ENCODE measurements around the gene RAB8B.

The RAB8B gene

DNA sequence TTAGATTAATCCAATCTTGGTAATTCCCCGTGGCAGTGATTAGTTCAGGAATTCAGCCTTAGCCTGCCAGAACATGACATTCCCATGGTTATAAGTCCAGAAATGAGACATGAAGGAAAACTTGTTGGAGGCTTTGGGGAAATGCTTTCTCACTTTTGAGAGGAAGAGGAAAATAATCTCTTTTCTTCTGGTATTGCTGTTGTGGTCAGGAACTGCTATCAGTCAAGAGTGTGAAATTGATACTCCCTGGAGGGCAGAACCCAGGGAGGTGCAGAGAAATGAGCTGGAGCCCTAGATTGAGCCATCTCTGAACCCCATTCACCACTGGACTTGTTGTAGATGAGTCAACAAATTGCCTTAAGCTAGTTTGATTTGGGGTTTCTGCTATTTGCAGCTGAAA is 49.4 kb downstream of the RAB8B start:
- peak; percentile 43 to 46 for DNase-seq

GRCh38 chr15:63240109-63240508 is 50.7 kb downstream of the RAB8B start:
- DNase-seq, result no peak

DNA sequence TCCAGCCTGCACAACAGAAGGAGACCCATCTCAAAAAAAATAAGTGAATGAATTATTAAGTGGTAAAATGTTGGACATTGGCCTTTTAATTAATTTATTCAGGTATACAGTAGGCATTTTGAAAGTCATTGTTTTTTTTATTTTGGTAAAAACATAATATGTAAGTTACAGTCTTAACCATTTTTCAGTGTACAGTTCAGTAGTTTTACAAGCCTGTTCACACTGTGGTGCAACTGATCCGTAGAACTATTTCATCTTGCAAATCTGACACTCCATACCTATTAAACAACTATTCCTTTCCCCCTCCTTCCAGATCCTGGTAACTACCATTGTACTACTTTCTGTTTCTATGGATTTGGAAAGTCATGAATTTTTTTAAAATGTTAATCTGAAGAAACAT is 51.9 kb downstream of the RAB8B start:
- no peak for DNase-seq

DNA sequence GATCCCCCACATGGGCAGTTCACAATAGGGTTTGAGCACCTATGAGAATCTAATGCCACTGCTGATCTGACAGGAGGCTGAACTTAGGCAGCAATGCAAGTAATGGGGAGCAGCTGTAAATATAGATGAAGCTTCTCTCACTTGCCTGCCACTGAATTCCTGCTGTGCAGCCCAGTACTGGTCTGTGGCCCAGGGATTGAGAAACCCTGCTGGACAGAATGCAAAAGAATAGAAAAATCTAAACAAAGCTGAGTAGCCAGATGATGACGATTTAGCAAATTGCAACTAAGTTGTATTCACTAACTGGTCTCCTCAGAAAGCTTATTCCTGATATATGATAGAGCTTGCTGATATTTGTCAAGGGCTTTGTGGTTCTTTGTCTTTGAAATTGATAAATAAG is 53.7 kb downstream of the RAB8B start:
- DNase-seq, result no peak

- DNase-seq, result no peak
Observed at GRCh38 chr15:63243776-63244175, 54.4 kb downstream of the RAB8B start.

DNA sequence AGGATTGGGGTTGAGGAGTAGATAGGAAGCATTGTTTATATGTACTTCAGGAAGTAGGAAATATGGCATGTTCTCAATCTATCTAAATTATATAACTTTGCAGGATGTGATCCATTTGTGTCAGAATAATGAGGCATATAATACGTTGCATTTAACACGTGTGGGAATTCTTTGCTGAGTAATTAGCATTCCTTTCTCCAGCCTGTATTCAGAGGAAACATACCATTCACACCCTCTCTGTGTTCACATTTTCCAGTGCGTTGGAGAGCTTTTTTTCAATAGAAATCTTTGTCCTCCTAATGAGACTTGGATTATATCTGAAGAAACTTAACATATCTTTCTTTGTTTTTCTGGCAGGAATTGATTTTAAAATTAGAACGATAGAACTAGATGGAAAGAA is 55.0 kb downstream of the RAB8B start:
- DNase-seq, result no peak

- DNase-seq, result no peak
Observed at GRCh38 chr15:63244976-63245645, 55.7 kb downstream of the RAB8B start.

GRCh38 chr15:63246691-63247469 is 57.5 kb downstream of the RAB8B start:
- peak; percentile 98 to 99 for DNase-seq

- DNase-seq, result no peak
Observed at GRCh38 chr15:63250312-63250965, 61.0 kb downstream of the RAB8B start.

GRCh38 chr15:63251701-63252100 is 62.3 kb downstream of the RAB8B start:
- DNase-seq, result no peak

GRCh38 chr15:63252292-63252691 is 62.9 kb downstream of the RAB8B start:
- no peak for DNase-seq

GRCh38 chr15:63254991-63255390 is 65.6 kb downstream of the RAB8B start:
- DNase-seq, result no peak

- DNase-seq, result no peak
Observed at GRCh38 chr15:63255489-63255990, 66.1 kb downstream of the RAB8B start.

- DNase-seq, result no peak
Observed at GRCh38 chr15:63256433-63257274, 67.2 kb downstream of the RAB8B start.

GRCh38 chr15:63258658-63259057 is 69.3 kb downstream of the RAB8B start:
- DNase-seq, result no peak

DNA sequence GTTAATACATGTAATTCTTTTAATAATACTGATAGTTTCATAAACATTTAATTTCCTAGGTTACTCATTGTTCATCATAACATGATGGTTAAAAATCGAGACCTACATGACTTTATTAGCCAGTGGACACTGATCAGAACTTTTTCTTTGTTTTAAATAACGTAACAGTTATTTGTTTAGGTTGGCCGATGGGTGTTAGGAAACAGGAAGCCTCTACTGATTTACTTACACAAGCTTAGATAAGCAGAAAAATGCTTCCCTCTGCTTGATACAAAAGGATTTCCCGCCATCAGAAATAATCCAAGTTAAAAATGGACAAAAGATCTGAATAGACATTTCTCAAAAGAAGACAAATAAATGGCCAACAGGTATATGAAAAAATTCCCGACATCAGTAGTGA is 71.4 kb downstream of the RAB8B start:
- DNase-seq, result no peak

DNA sequence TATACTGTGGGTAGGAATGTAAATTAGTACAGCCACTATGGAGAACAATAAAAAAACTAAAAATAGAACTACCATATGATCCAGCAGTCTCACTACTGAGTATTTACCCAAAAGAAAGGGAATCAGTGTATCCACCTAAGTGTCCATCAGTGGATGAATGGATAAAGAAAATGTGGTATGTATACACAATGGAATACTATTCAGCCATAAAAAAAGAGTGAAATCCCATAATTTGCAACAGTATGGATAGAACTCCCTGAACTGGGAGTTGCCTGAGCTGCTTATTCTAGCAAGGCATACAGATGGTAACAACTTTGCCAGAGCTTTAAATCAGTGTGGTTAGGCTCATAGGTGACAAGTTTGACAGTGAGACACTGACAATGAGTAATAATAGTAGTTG is 71.9 kb downstream of the RAB8B start:
- no peak for DNase-seq

DNA sequence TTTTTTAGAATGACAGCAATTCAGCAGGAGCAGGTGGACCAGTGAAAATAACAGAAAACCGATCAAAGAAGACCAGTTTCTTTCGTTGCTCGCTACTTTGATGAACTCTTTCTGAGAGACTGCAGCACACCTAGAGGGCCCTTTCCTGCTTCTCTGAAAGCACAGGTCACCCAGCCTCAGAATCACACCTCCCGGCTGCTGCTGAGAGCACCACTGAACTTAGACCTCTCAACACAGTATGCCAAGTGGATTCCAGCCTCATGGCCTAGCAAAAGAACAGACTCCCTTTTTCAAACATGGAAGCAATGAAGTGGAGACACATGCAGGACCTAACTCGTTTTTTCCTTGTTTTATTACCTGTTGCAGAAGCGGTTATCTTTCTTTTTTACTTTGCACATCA is 74.1 kb downstream of the RAB8B start:
- DNase-seq, result no peak

DNA sequence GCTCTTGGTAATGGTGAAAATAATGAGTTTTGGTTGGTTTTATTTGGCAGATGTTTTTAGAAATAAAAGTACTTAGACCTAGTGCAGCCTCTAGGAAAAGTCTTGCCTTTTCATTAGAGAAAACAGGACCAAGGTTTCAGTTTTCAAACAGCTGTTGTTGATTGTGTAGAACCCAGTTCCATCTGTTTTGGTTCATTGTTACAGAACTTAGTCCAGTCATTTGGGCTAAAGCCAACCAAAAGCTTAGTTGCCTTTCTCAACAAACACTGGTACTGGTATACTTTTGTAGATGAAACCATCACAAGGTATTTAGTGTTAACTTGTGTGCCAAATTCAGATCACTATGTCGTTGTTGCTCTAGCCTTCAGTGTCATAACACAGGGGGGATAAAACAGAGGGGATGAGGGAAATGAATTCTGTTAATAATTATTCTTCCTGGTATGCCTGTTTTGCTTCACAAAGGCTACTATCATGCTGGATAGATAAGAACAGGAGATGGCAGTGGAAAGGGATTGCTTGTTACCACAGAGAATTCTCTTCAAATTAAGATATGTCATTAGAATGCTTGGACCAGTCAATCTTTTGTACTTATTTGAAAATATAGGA is 75.4 kb downstream of the RAB8B start:
- DNase-seq, result no peak

DNA sequence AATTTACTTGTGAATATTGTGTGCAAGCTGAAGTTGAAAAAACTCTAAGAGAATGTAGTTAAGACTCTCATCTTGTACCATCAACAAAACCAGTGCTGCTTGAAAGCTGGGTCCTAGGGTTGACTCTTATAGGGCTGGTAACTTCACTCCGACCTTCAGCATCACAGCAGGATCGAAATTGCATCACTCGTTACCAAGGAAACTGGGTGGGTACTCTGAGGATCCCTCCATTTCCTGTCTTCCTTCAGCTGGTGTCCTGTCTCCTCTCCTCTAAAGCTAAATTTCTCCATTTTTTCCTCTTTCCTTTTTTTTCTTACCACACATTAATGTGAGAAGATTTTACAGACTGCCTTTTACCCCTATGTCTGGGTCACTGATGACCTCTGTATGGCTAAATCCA is 85.0 kb downstream of the RAB8B start:
- DNase-seq, result no peak

GRCh38 chr15:63276342-63277037 is 87.1 kb downstream of the RAB8B start:
- DNase-seq, result no peak

Data from AML-193 (cell line).